ENCODE measurements around the gene PTTG1IP. TPM values are rescaled to one million over a fixed set of nuclear protein-coding genes. Genes with fewer than 3 reads are reported as not detected.

The PTTG1IP gene
- total RNA-seq, 2 experiments from 2014 or later, result 60.7 to 61.8 TPM

DNA sequence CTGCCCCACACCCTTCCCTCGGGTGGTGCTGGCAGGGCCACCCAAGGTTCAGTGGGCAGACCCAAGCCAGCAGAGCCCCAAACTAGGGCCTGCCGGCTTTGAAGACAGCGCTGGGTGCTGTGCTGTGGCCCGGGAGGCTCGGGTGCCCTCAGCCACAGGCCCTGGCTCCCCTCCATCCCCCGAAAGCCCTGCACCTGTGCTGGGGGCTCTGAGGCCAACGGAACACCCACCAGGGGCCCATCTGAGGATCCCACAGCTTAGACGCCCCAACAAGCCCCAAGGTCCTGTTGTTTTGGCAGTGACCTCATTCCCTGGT is 38.6 kb upstream of the PTTG1IP start:
- ChIA-PET CTCF (interaction anchor here (0.6 to 7.5 kb wide), 7 partner anchors 15 to 195 kb away, joined by 3 to 63 read pairs (median 3); partner anchors contain the start of gene PTTG1IP), POLR2A (interaction anchor here (0.8 to 8.4 kb wide), 6 partner anchors 8 to 37 kb away, joined by 3 to 55 read pairs (median 3); partner anchors contain the start of genes ITGB2 and SLX9)
- intact Hi-C loops (cut with micrococcal nuclease), result no loop called here
- peaks cover 81% of the 10 kb centered on the region for H3K4me1 Mint-ChIP-seq (ENCODE audit: low read depth)
- H3K4me3 Mint-ChIP-seq, result peak overlapping the region; percentile 58
- DNase-seq (no peak), ATAC-seq (no peak)
- TF ChIP-seq, protein P1, sequence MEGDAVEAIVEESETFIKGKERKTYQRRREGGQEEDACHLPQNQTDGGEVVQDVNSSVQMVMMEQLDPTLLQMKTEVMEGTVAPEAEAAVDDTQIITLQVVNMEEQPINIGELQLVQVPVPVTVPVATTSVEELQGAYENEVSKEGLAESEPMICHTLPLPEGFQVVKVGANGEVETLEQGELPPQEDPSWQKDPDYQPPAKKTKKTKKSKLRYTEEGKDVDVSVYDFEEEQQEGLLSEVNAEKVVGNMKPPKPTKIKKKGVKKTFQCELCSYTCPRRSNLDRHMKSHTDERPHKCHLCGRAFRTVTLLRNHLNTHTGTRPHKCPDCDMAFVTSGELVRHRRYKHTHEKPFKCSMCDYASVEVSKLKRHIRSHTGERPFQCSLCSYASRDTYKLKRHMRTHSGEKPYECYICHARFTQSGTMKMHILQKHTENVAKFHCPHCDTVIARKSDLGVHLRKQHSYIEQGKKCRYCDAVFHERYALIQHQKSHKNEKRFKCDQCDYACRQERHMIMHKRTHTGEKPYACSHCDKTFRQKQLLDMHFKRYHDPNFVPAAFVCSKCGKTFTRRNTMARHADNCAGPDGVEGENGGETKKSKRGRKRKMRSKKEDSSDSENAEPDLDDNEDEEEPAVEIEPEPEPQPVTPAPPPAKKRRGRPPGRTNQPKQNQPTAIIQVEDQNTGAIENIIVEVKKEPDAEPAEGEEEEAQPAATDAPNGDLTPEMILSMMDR (IDR thresholded peaks at IDR 0.05), result no peak
- H3K36me3 Mint-ChIP-seq (ENCODE audit: low read depth), result peaks cover 48% of the 10 kb centered on the region
- H3K9me3 Mint-ChIP-seq, result no peaks in the 10 kb centered on the region
- peak overlapping the region; percentile 78 for H3K27ac Mint-ChIP-seq
- no peaks in the 10 kb centered on the region for H3K27me3 Mint-ChIP-seq

DNA sequence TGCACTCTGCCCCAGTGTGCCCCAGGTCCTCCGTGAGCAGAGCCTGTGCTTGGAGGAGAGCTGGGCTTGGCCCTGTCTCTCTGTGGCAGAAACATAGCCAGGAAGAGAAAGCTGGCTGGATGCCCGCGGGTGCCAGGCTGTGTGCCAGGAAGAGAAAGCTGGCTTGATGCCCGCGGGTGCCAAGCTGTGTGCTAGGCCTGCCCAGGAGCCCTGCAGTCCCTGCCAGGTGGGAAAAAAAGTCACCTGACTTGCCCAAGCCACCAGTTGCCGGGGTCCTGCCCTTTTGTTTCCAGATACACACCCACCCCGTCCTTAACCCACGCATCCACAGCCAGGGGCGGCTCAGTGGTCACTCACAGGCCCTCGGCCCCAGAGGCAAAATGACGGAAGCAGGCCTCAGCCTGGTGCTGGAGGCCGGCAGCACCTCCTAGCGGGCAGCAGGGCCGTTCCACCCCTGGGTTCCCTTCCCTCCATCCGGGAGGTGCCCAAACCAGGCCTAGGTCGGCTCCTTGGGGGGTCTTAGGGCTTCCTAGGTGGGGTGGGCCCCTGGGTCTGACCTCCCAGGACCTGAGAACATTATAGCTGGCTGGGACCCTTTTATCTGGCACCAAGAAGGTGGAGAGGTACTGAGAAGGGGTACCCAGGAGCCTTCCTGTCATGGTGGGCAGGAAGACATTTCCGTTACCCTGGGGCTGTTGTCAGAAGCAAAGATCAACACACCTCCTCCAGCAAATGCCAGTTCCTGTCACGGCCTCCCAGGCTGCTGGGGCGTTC is 38.1 kb upstream of the PTTG1IP start:
- peaks cover 46% of the 10 kb centered on the region for H3K36me3 Mint-ChIP-seq (ENCODE audit: low read depth)
- H3K4me1 Mint-ChIP-seq (ENCODE audit: low read depth), result peaks cover 78% of the 10 kb centered on the region
- no peaks in the 10 kb centered on the region for H3K27me3 Mint-ChIP-seq
- H3K27ac Mint-ChIP-seq, result peak overlapping the region; percentile 78
- peak; percentile 68 for ATAC-seq
- intact Hi-C loops (cut with micrococcal nuclease), result no loop called here
- ChIA-PET CTCF (interaction anchor here (0.6 to 7.5 kb wide), 8 partner anchors 9 to 196 kb away, joined by 3 to 63 read pairs (median 4); partner anchors contain the start of genes ITGB2 and PTTG1IP), POLR2A (interaction anchor here (0.7 to 8.4 kb wide), 9 partner anchors 8 to 37 kb away, joined by 3 to 55 read pairs (median 3); partner anchors contain the start of genes ITGB2 and SLX9)
- DNase-seq, result peak; percentile 73
- H3K9me3 Mint-ChIP-seq, result no peaks in the 10 kb centered on the region
- TF ChIP-seq, protein P1 (IDR thresholded peaks at IDR 0.05), result peak; percentile 82
- peak overlapping the region; percentile 58 for H3K4me3 Mint-ChIP-seq

DNA sequence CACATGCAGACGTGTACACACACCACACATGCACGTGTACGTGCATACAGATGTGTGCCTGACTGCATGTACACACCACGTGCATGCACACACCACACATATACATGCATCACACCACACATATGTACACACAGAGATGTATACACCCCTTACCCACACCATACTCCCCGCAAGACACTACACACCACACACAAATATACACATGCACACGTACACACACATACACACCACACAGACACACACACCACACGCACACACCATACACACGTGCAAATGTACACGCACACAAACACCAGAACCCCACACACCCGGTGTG is 37.5 kb upstream of the PTTG1IP start:
- Mint-ChIP-seq H3K27me3 (no peaks in the 10 kb centered on the region), H3K4me1 (ENCODE audit: low read depth) (peaks cover 77% of the 10 kb centered on the region), H3K27ac (peak overlapping the region; percentile 78), H3K4me3 (peak overlapping the region; percentile 58), H3K9me3 (no peaks in the 10 kb centered on the region), H3K36me3 (ENCODE audit: low read depth) (peaks cover 48% of the 10 kb centered on the region)
- intact Hi-C loops (cut with micrococcal nuclease), result no loop called here
- ChIA-PET CTCF (interaction anchor here (1.1 to 7.5 kb wide), 7 partner anchors 8 to 38 kb away, joined by 3 to 63 read pairs (median 6); partner anchors contain the start of genes ITGB2 and PTTG1IP), POLR2A (interaction anchor here (0.7 to 8.4 kb wide), 4 partner anchors 8 to 21 kb away, joined by 3 to 55 read pairs (median 6); no protein-coding TSS in a partner anchor)
- TF ChIP-seq, protein P1 (IDR thresholded peaks at IDR 0.05), result no peak
- no peak for DNase-seq
- no peak for ATAC-seq

DNA sequence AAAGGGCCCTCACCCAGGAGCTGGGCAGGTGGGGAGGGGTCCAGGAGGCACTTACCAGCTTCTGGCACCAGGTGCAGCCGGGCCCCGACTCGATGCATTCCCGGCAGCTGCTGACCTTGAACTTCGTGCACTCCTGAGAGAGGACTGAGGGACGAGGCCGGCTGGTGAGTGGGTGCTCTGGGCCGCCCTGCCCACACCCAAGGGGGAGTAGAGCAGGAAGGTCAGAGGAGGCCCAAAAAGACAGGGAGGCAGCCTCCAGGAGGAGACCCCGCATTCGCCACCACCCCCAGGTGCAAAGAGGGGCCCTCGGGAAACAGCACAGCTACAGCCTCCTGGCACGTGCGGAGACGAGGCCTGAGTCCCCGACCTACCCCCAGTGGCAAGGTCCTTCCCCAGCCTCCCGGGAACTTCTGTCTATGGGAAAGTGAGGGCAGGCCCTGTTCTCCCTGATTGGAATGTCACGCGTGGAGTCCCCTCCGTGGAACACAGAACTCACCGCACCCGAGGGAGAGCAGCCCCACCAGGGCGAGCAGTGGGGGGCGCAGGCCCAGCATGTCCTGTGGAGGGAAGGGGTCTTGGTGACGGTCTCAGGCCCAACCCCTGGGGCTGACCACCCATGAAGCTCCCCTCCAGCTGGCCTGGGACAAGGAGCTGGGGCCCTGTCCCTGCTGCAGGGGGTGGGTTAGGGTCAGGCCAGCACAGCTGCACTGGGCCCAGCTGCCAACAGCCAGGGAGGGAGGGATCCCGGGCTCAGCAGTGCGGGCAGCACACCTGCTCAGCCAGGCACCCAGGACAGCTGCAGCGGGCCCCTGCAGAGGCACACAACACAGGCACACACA is 37.0 kb upstream of the PTTG1IP start:
- H3K4me3 Mint-ChIP-seq, result peak overlapping the region; percentile 58
- H3K9me3 Mint-ChIP-seq, result no peaks in the 10 kb centered on the region
- no peaks in the 10 kb centered on the region for H3K27me3 Mint-ChIP-seq
- H3K36me3 Mint-ChIP-seq (ENCODE audit: low read depth), result peaks cover 46% of the 10 kb centered on the region
- POLR2A ChIA-PET, result interaction anchor here (1.0 to 8.4 kb wide), 3 partner anchors 9 to 21 kb away, joined by 3 to 55 read pairs (median 10); no protein-coding TSS in a partner anchor
- DNase-seq (no peak), ATAC-seq (no peak)
- peaks cover 71% of the 10 kb centered on the region for H3K4me1 Mint-ChIP-seq (ENCODE audit: low read depth)
- TF ChIP-seq, protein P1 (IDR thresholded peaks at IDR 0.05), result no peak
- intact Hi-C loops (cut with micrococcal nuclease), result no loop called here
- peak overlapping the region; percentile 34 for H3K27ac Mint-ChIP-seq
- CTCF ChIA-PET, result interaction anchor here (0.7 to 7.5 kb wide), 7 partner anchors 9 to 21 kb away, joined by 3 to 63 read pairs (median 6); partner anchors contain the start of gene ITGB2

Measured in activated CD8-positive, alpha-beta T cell treated with anti-CD3 and anti-CD28 coated beads for 36 hours (primary cell).